Raji (cell line): ENCODE results near the gene ATG12.

ENCODE experiments used
- POLR2A ChIP-seq: IDR thresholded peaks from 2 replicates; pipeline ENCODE4 v1.6.1; 2011; ENCODE audit warnings: low read depth, low read length, control low read depth; ENCODE audit not compliant: insufficient read depth

Gene ATG12

GRCh38 chr5:115847290-115847689, 5.9 kb upstream of the ATG12 start:
- TF ChIP-seq POLR2A = no peak

- no peak for TF ChIP-seq POLR2A
These were observed 3.0 kb upstream of the ATG12 start for GRCh38 chr5:115844321-115844817.

GRCh38 chr5:115843444-115844130, 2.2 kb upstream of the ATG12 start:
- TF ChIP-seq POLR2A = no peak

- no peak for TF ChIP-seq POLR2A
These were observed 1.6 kb upstream of the ATG12 start for GRCh38 chr5:115842952-115843351.

GRCh38 chr5:115842089-115842935, 947 bp upstream of the ATG12 start:
- no peak for TF ChIP-seq POLR2A

- TF ChIP-seq POLR2A = no peak
These were observed 492 bp downstream of the ATG12 start for GRCh38 chr5:115840873-115841272.

GRCh38 chr5:115838885-115839518, 2.4 kb downstream of the ATG12 start:
- TF ChIP-seq POLR2A = no peak

GRCh38 chr5:115835481-115835880, 5.9 kb downstream of the ATG12 start:
- TF ChIP-seq POLR2A = no peak

- TF ChIP-seq POLR2A = no peak
These were observed 10.1 kb downstream of the ATG12 start for GRCh38 chr5:115831163-115831768.

GRCh38 chr5:115829913-115830312, 11.5 kb downstream of the ATG12 start:
- TF ChIP-seq POLR2A = no peak

- TF ChIP-seq POLR2A = no peak
These were observed 15.4 kb downstream of the ATG12 start for GRCh38 chr5:115825948-115826347.

- TF ChIP-seq POLR2A = no peak
These were observed 20.5 kb downstream of the ATG12 start for GRCh38 chr5:115820846-115821245.

GRCh38 chr5:115818821-115819220, 22.5 kb downstream of the ATG12 start:
- TF ChIP-seq POLR2A = no peak

GRCh38 chr5:115817386-115817785, 24.0 kb downstream of the ATG12 start:
- TF ChIP-seq POLR2A = no peak
